Panc1 (cell line): ENCODE results near the gene FIZ1. TPM values are rescaled to one million over a fixed set of nuclear protein-coding genes. Genes with fewer than 3 reads are reported as not detected.

Experiments
- ATAC-seq: fragments of 200-7000 bp; cut with Tn5 transposase; 2 replicates; pipeline ENCODE4 v1.9.1; 2020; ENCODE audit warnings: mild to moderate bottlenecking, moderate library complexity
- BruUV-seq: library from RNA; stranded (reverse); fragments of 400-500 nt; replicated peaks from 2 replicates; lab custom pipeline; 2021; lab: Mats Ljungman, UMichigan
- CTCF ChIA-PET: fragments of 300-600 bp; sonication (Branson Sonifier 250); formaldehyde crosslinking; loops from one replicate; lab custom pipeline; 2022; ENCODE audit warnings: antibody characterized with exemption; lab: Charles Lee
- POLR2A ChIA-PET: fragments of 300-600 bp; sonication (Branson Sonifier 250); formaldehyde crosslinking; loops from one replicate; lab custom pipeline; 2022; ENCODE audit warnings: antibody characterized with exemption; lab: Charles Lee
- DNase-seq: peaks from one replicate; pipeline ENCODE4 v3.0.0-alpha.2; 2010; ENCODE audit warnings: low read depth, low spot score
- H3K27ac ChIP-seq: 2 replicates; pipeline ENCODE4 v1.5.1; 2011; ENCODE audit warnings: mild to moderate bottlenecking, low read length, inconsistent platforms
- H3K27me3 ChIP-seq: fragments of 200-500 bp; sonication (Bioruptor generic); 2 replicates; pipeline ENCODE4 v1.6.0; 2014; ENCODE audit warnings: low read length, inconsistent platforms; ENCODE audit not compliant: control insufficient read depth, insufficient read depth
- H3K36me3 ChIP-seq: fragments of 200-500 bp; sonication (Bioruptor generic); 2 replicates; pipeline ENCODE4 v1.5.1; 2014; ENCODE audit warnings: inconsistent platforms, mild to moderate bottlenecking, low read length, moderate library complexity; ENCODE audit not compliant: control insufficient read depth, insufficient read depth
- H3K4me1 ChIP-seq: 2 replicates; pipeline ENCODE4 v1.5.1; 2011; ENCODE audit warnings: inconsistent platforms, mild to moderate bottlenecking, low read length, moderate library complexity; ENCODE audit not compliant: control insufficient read depth, insufficient read depth
- H3K4me3 ChIP-seq, 2 experiments: 2 replicates each; pipeline ENCODE4 v1.5.1; 2011 to 2012; ENCODE audit warnings: low read depth in 2 of 2, low read length in 2 of 2, mild to moderate bottlenecking in 2 of 2, inconsistent platforms in 1 of 2, moderate library complexity in 1 of 2
- H3K9me3 ChIP-seq: fragments of 200-500 bp; sonication (Bioruptor generic); 2 replicates; pipeline ENCODE4 v1.5.1; 2014; ENCODE audit warnings: low read depth, mild to moderate bottlenecking, inconsistent platforms, low read length, moderate library complexity; ENCODE audit not compliant: control insufficient read depth, insufficient read depth
- POLR2AphosphoS5 ChIP-seq: IDR thresholded peaks from 2 replicates; pipeline ENCODE4 v1.6.1; 2012; ENCODE audit warnings: mild to moderate bottlenecking, low read depth, low read length, moderate library complexity
- SIN3A ChIP-seq: IDR thresholded peaks from 2 replicates; pipeline ENCODE4 v1.6.1; 2012; ENCODE audit warnings: low read depth, mild to moderate bottlenecking, low read length, moderate library complexity, borderline replicate concordance; ENCODE audit not compliant: insufficient read depth
- TCF7L2 ChIP-seq: IDR thresholded peaks from 2 replicates; pipeline ENCODE4 v1.6.1; 2011; ENCODE audit warnings: mild to moderate bottlenecking, low read depth, low read length, inconsistent platforms
- in situ Hi-C: cut with HindIII; loops from 2 replicates; pipeline ENCODE4 v1.10.0; 2016; ENCODE audit warnings: low sequenced_read_pairs, low pct_unique_long_range_greater_than_20kb
- intact Hi-C: fragments of 100-400 bp; cut with micrococcal nuclease; formaldehyde crosslinking; loops from one replicate; pipeline ENCODE4 v1.10.0; 2022; ENCODE audit not compliant: unreplicated experiment
- total RNA-seq: library from RNA; stranded (reverse); gene quantifications from one replicate; pipeline ENCODE4 v1.2.1, GENCODE V29; 2021; ENCODE audit not compliant: unreplicated experiment
- TF ChIP-seq, protein P1 (sequence below): fragments of 450-650 bp; IDR thresholded peaks from 2 replicates; pipeline ENCODE4 v1.5.1; 2017; ENCODE audit warnings: mild to moderate bottlenecking
- TF ChIP-seq, protein P2 (sequence below), 2 experiments: IDR thresholded peaks; 2 replicates each; pipeline ENCODE4 v1.6.1; 2011 to 2012; ENCODE audit warnings: low read depth in 2 of 2, control low read depth in 1 of 2, low read length in 1 of 2, mild to moderate bottlenecking in 1 of 2, moderate library complexity in 1 of 2; ENCODE audit not compliant: insufficient read depth in 1 of 2

The FIZ1 gene
- total RNA-seq, 1 experiment from 2014 or later: 28.5 TPM

DNA sequence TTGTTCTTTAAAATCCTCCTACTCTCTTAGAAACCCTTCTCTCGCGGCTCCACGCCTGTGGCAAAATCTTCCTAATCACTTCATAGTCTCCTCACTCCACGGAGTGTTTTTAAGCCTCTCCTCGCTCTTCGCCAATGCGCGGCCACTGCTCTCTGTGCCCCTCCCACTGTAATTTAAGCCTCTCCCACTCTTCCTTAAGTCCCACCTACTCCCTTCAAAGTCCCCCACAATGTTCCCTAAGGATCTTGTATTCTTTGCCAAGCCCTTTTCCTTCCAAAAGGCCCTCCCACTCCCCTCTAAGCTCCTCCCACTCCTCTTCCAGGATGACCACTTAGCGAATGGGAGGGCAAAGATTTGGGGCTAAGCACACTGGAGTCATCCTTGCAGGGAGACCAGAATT is 1.3 kb downstream of the FIZ1 start:
- ATAC-seq (no peak), DNase-seq (no peak)
- no peaks in the 10 kb centered on the region; the same call in 1 of the 2 replicates for H3K36me3 ChIP-seq
- CTCF ChIA-PET: no interaction called here
- H3K27ac ChIP-seq: peak overlapping the region; percentile 69; the same call in 1 of the 2 replicates
- H3K9me3 ChIP-seq: no peaks in the 10 kb centered on the region
- H3K27me3 ChIP-seq: no peaks in the 10 kb centered on the region
- in situ Hi-C loops (no loop called here), intact Hi-C loops (no loop called here)
- H3K4me1 ChIP-seq: peaks cover 10% of the 10 kb centered on the region
- TF ChIP-seq, protein P1, sequence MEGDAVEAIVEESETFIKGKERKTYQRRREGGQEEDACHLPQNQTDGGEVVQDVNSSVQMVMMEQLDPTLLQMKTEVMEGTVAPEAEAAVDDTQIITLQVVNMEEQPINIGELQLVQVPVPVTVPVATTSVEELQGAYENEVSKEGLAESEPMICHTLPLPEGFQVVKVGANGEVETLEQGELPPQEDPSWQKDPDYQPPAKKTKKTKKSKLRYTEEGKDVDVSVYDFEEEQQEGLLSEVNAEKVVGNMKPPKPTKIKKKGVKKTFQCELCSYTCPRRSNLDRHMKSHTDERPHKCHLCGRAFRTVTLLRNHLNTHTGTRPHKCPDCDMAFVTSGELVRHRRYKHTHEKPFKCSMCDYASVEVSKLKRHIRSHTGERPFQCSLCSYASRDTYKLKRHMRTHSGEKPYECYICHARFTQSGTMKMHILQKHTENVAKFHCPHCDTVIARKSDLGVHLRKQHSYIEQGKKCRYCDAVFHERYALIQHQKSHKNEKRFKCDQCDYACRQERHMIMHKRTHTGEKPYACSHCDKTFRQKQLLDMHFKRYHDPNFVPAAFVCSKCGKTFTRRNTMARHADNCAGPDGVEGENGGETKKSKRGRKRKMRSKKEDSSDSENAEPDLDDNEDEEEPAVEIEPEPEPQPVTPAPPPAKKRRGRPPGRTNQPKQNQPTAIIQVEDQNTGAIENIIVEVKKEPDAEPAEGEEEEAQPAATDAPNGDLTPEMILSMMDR: no peak
- no peak for TF ChIP-seq POLR2AphosphoS5
- TF ChIP-seq TCF7L2: no peak
- no peak for TF ChIP-seq SIN3A
- TF ChIP-seq, protein P2, sequence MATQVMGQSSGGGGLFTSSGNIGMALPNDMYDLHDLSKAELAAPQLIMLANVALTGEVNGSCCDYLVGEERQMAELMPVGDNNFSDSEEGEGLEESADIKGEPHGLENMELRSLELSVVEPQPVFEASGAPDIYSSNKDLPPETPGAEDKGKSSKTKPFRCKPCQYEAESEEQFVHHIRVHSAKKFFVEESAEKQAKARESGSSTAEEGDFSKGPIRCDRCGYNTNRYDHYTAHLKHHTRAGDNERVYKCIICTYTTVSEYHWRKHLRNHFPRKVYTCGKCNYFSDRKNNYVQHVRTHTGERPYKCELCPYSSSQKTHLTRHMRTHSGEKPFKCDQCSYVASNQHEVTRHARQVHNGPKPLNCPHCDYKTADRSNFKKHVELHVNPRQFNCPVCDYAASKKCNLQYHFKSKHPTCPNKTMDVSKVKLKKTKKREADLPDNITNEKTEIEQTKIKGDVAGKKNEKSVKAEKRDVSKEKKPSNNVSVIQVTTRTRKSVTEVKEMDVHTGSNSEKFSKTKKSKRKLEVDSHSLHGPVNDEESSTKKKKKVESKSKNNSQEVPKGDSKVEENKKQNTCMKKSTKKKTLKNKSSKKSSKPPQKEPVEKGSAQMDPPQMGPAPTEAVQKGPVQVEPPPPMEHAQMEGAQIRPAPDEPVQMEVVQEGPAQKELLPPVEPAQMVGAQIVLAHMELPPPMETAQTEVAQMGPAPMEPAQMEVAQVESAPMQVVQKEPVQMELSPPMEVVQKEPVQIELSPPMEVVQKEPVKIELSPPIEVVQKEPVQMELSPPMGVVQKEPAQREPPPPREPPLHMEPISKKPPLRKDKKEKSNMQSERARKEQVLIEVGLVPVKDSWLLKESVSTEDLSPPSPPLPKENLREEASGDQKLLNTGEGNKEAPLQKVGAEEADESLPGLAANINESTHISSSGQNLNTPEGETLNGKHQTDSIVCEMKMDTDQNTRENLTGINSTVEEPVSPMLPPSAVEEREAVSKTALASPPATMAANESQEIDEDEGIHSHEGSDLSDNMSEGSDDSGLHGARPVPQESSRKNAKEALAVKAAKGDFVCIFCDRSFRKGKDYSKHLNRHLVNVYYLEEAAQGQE (IDR thresholded peaks at IDR 0.05; ENCODE audit: insufficient read depth in 1 of 2, low read depth in 2 of 2, low read length in 1 of 2): no peak
- BruUV-seq: no TSS peak
- no peak overlapping the region; a peak in 1 of 4 replicates for H3K4me3 ChIP-seq
- POLR2A ChIA-PET: no interaction called here

DNA sequence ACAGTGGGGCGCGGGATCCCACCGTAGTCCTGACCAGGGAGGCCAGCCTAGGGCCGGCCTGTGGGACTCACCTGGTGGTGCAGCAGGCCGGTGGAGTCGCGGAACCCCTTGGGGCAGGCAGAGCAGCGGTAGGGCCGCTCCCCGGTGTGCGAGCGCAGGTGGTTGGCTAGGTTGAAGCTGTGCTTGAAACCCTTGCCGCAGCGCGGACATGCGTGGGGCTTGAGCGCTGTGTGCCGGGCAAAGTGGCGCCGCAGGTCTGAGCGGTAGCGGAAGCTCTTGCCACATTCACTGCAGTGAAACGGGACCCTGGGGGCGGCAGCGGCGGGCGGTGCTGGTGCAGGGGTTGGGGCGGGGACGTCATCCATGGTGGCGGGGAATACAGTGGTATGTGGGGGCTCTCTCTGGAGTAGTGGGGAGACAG is 1.8 kb downstream of the FIZ1 start:
- POLR2A ChIA-PET: no interaction called here
- H3K9me3 ChIP-seq: no peaks in the 10 kb centered on the region
- in situ Hi-C loops (no loop called here), intact Hi-C loops (no loop called here)
- H3K27me3 ChIP-seq: no peaks in the 10 kb centered on the region
- H3K27ac ChIP-seq: no peak overlapping the region
- H3K4me1 ChIP-seq: peaks cover 10% of the 10 kb centered on the region
- DNase-seq (no peak), ATAC-seq (no peak)
- TF ChIP-seq, protein P2 (IDR thresholded peaks at IDR 0.05; ENCODE audit: insufficient read depth in 1 of 2, low read depth in 2 of 2, low read length in 1 of 2): no peak
- TF ChIP-seq SIN3A (no peak), POLR2AphosphoS5 (no peak), TCF7L2 (no peak)
- TF ChIP-seq, protein P1: no peak
- H3K4me3 ChIP-seq: no peak overlapping the region
- CTCF ChIA-PET: no interaction called here
- no peaks in the 10 kb centered on the region; the same call in 1 of the 2 replicates for H3K36me3 ChIP-seq
- BruUV-seq: no TSS peak
